ENCODE results near the gene GAMT.

GAMT gene

DNA sequence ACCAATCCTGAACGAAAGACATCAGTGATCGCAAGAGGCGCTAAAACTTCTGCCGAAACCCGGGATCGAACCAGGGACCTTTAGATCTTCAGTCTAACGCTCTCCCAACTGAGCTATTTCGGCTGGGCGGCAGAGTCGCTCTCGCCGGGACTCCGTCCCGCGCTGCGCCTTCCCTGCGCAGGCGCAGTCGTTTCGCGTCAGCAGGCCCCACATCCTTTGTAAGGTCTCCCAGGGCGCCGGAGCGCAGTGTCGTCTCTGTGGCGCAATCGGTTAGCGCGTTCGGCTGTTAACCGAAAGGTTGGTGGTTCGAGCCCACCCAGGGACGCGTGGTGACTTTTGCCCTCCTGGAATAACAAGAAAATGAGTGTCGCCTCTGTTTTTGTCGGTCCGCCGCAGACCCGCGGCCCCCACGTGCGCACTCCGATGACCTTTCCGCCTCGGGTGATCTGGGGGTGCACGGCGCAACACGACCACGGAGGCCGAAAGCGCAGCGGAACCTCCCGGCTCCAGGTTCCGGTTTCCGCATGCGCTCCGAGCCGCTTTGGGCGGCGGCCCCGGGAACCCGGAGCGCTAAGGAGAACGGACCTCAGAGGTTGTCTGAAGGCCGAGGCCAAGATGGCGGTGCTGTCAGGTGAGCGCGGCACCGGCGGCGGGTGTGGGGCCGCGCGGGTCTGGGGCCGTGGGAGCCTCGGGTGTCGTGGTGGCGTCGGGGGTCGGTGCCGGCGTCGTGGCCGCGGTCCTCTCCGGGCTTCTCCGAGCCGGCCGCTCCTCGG lies 17.8 kb downstream of the GAMT start, which contains the start of gene NDUFS7:
Gene NDUFS7, plus strand, starts transcription at position 596 of the 773 bp plus-strand sequence. Its CDS starts 20 bp downstream, at position 616.
- DNase-seq, result peak; percentile 94

DNA sequence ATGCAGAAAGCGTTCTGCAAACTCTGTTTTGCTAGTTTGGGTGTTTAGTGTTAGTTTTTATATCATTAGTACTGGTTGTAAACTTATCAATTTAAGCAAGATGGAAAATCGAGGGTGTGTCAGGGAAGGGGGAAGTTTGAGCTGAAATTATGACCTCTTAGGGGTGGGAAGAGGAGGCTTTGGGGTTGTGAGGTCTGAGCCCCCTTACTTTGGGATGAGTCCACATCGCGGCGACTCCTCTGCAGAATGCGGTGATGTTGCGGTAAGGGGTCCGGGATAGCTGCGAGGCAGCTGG lies 18.4 kb downstream of the GAMT start:
- no peak for DNase-seq

DNA sequence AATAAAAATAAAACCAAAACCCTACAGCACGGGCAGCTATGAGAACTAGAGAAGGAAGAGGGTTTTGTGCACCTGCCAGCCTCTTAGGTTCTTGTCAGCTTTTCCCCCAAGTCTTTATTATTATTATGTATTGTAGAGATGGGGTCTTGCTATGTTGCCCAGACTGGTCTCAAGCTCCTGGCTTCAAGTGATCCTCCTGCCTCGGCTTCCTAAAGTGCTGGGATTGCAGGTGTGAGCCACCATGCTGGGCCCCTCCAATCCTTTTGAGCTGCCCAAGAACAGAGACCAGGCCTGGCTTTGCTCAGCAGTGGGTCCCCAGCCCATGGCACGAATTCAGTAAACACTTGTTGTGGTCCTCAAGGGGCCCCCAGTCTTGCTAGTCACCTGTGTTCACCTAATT lies 19.1 kb downstream of the GAMT start:
- DNase-seq, result no peak

DNA sequence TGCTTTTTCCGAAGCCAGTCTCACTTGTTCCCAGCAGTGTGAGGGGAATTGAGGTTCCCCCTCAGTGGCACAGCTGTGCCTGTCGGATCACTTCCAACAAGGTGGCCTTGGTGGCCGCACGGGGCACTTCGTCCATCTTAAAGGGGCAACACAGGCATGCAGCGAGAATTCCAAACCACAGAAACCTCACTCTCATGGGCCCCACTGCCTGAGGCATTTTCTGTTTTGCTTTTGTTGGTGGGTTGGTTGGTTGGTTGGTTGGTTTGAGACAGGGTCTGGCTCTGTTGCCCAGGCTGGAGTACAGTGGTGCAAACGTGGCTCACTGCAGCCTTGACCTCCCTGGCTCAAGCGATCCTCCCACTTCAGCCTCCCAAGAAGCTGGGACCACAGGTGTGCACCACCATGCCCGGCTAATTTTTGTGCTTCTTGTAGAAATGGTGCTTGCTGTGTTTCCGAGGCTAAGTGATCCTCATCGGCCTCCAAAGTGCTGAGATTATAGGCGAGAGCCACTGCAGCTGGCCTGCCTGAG lies 21.3 kb downstream of the GAMT start:
- no peak for DNase-seq

DNA sequence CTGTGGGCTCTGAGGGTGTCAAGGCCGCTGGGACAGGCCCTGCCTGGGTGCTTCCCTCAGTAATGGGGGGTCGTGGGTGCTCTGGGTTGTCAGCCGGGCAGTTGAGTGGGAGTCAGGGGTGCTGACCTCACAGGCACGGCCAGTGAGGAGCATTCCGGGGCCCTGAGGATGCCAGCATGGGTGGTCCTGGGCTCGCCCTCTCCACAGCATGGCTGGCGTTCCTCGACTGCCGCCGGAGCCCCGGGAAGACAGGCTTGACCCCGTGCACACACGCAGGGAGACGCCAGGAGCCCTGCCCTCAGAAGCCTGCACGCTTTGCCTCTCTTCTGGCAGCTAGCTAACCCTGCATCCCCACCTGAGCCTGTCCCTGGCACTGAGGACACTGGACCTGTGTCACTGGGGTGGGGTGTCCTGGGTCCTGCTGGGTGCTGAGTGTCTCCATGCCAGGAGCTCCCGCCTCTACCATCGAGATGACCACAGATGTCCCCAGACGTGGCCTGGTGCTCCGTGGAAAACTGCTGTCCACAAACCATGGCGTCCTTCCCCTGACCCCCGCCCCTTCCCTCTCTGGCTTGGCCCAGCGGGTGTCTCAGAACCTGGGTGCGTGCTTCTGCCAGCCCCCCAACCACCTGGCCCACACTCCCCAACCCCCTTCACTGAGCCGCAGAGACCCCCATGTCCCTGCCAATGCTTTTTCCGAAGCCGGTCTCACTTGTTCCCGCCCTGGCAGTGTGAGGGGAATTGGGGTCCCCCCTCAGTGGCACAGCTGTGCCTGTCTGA lies 22.0 kb downstream of the GAMT start:
- DNase-seq, result no peak

DNA sequence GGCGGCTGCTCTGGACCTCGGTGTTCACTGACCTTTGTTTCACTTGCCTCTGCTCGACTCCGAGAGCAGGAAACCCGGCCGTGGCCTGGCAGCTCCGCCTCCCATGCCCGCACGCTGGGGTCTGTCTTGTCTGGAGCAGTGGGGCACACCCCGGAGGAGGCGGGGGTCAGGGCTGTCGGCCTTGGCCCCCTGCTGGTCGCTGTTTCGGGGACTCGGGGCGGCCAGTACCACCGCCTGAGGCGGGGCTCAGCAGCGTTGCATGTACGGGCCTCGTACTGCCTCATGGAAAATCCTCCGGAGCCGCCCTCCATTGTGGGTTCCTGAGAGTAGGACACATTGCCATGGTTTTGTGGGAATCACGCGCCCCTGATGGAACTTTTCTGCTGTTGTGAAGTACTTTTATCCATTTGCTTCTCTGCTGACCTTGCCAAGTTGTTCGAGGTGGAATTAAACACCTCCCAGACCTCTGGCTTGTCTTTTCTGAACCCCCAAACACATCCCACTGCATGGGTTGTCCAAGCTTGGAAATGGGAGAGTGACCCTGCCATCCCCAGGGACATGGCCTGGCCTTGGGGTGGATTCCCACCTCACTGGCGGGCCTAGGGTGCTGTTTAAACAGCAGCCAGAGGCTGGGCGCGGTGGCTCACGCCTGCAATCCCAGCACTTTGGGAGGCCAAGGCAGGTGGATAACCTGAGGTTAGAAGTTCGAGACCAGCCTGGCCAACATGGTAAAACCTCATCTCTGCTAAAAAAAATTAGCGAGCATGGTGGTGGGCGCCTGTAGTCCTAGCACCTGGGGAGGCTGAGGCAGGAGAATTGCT lies 23.2 kb downstream of the GAMT start:
- DNase-seq, result no peak

DNA sequence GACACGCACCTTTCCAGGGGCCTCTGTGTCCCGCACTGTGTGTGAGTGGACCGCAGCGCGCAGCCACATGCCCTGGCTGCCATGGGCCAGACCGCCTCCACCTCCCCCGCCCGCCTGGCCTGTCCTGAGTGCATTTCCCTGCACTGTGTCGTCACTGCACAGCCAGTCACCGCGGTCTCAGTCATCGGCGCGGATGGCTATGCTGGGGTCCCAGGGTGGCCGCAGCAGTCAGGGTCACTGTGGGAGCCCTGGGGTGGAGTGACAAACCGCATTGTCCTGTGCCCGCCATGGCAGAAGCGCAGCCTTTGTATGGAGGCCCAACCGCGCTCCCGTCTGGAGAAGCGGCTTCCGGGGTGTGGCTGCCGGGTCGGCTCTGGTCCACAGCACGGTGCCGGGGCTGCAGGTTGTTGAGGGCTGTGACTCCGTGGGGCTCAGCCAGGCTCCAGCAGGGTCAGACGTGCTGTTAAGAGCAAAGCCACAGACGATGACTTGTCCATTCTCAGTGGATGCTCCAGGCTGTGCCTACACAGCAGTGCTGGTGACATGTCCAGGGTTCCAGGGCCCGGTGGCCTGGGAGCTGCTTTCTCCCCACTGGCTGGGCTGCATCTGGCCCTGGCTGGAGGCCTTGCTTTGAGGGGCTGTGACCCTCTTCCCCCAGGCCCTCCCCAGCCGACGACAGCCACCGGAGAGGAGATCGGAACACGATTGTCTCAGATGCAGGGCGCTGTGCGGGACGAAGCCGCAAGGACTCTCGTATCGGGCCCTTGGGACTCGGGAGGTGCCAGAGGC lies 24.0 kb downstream of the GAMT start:
- DNase-seq, result no peak

DNA sequence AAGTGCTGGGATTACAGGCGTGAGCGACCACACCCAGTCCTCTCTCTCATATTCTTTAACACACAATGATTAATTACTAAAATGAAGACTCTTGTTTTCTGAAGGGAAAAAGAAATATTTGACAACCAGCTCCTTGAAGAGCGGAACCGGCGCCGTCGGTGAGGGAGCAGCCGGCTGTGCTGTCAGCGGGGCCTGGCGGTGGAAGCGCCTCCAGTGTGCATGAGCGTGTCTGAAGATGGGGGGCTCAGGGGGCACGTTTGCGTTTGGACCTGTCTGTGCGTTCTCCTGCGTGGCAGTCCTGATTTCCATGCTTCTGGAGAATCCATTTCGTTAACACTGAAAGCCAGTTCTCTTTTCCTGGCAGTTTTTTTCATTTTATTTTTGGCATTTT lies 24.9 kb downstream of the GAMT start:
- DNase-seq, result no peak

DNA sequence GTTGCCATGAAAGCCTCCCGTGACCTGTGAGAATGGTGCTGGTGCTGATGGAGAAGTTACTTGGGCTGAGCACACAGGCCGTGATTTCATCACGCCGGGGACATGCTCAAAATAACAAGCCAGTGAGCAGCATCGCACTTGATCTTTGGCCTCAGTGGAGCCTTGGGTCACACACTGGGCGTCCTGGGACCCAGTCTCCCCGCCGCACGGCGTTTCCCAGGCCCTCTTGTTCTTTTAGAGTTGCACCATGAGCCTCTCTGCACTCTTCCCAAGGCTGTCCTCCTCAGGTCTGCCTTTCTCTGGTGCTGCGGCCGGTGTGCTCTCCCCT lies 27.1 kb downstream of the GAMT start:
- no peak for DNase-seq

DNA sequence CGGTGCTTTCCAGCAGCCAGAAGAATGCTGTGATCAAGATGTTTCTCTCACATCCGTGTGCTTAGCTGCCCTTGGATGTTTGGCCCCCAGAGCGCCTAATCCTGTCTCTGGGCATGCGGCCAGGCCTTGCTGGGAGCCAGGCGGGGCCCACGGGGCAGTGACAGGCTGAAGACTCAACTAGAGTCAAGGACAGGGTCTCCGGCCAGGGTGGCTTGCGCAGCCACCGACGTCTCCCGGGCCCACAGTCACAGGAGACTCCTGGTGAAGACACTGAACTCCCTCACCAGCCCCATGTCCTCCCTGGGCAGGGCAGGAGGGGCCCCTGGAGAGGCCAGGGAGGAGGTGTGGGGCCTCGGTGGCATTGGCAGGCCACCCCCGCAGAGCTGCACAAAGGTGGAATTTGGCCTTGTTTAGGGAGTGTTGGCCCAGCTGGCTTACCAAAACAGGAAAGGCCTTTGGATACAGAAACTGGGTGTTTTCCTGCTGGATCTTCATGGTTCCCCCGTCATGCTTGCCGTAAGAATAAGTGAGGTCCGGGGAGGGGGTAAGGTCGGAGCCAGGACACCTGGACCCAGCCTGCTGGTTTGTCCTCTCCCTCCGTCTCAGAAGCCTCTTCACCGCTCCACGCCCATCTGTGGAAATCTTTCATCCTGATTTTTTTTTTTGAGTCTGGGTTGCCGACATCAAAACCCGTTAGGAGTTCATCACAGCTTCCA lies 27.6 kb downstream of the GAMT start:
- DNase-seq, result no peak

DNA sequence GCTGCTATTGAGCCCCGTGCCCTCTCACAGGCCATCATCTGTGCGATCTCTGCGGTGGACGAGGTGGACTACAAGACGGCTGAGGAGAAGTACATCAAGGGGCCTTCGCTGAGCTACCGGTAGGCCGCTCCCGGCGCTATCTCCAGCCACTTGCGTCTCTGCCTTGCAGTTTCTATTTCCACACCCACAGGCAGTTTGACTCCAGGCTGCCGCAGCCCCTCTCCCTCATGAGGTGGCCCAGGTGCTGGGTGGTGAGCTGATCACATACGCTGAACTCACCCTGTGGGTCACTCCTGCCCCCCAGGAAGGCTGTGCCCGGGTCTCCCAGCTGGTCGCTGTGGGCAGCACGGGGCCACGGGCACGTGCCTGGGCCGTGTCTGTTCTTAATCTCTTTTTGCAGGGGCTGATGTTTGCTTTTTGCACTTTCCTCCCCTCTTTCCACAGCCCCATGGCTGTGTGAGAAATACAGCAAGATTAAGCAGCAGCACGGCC lies 28.3 kb downstream of the GAMT start:
- DNase-seq, result no peak

DNA sequence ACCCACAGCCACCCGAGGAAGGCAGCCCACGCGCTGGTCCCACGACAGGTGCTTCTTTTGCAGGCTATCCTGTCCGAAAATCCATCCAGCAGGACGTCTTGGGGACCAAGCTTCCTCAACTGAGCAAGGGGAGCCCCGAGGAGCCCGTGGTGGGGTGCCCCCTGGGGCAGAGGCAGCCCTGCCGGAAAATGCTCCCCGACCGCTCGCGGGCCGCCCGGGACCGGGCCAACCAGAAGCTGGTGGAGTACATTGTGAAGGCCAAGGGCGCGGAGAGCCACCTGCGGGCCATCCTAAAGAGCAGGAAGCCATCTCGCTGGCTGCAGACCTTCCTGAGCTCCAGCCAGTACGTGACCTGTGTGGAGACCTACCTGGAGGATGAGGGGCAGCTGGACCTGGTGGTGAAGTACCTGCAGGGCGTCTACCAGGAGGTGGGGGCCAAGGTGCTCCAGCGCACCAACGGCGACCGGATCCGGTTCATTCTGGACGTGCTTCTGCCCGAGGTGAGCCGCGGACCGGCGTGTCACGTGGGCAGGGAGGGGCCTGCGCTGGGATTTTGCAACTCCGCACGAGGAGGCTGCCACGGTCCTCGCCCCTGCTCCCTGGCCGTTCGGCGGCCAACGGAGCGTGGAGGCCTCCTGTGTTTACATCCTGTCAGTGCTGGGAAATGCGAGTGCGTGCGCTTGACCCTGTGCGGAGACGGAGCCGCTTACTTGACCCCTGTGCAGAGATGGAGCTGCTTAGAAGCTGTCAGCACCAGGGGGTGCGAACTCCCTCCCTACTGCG lies 30.6 kb downstream of the GAMT start:
- DNase-seq, result no peak

DNA sequence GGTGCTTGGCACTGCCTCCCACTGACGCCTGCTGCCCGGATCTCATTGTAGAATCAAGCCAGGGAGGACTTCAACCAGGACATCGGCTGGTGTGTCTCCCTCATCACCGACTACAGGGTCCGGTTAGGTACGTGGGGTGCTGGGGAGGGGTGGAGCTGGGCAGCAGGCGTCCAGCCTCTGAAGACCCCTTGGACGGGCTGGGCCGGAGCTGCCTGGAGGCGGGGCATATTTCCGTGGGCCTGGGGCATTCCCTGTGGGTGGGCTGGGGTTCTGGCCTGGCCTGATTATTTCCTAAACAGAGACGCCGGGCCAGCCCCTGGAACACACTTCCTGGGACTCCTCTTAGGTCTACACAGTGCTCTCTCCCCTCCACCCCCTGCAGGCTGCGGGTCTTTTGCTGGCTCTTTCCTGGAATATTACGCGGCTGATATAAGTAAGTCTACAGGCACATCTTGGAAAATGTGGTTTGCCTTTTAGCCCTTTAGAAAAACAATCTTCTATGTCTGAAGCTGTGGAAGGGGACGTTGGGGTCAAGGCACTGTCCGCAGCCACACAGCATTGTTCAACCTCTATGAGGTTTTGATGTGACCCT lies 32.0 kb downstream of the GAMT start:
- no peak for DNase-seq

DNA sequence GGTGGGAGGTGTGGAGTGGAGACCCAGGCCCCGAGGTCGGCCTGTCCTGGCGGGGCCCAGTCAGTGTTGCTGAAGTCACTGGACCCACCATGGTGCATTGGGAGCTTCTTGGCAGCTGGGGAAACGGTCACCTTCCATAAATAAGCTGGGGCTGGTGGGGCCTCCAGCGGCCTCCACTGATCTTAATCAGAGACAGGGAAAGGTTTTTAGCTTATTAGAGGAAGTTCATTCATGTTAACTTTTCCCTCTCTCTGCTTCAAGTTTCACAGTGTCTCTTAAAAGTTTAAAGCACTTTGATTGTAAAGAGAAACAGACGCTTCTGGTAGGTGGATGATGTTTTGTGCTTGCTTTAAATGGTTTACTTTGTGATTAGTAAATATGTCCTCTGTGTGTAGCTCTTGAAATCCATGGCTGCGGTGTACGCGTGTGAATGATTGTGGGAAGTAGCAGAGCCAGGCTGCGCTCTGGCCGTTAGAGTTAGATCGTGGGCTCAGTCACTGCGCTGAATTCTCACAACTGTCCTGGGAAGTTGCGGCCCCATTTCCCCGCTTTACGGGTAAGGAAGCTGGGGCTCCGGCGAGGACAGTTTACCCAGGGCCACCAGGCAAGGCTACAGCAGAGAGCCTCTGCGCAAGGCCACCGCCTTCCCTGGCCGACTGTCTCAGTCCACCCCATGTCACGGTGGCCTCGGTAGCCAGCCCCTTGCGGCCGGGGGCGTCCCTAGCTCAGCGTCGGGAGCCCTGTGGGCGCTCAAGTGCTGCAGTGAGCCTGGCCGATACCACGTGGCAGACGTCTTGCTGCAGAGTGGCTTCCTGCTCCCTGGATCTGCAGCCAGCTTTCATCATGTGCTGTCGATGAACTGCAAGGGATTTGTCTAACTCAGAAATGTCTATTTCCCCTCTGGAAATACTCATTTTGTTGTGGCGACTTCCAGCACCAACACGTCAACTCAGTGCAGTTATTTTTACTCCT lies 34.2 kb downstream of the GAMT start:
- no peak for DNase-seq

DNA sequence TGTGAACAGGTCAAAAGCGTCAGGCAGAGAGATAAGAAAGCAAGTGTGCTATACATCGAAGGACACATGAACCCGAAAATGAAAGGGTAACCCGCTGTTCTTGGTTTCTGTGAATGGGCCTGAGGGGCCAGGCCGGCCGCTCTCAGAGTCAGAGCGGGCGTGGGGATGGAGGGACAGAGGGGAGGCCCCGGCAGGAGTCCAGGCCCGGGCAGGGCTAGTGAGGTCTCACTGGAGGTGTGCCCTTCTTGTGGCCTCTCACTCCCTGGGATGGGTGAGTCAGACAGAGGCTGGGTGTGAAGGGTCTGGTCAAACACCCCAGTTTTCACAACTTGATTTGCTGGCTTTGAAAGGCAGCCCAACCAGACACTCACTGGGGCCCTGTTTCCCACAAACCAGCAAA lies 35.0 kb downstream of the GAMT start:
- no peak for DNase-seq

DNA sequence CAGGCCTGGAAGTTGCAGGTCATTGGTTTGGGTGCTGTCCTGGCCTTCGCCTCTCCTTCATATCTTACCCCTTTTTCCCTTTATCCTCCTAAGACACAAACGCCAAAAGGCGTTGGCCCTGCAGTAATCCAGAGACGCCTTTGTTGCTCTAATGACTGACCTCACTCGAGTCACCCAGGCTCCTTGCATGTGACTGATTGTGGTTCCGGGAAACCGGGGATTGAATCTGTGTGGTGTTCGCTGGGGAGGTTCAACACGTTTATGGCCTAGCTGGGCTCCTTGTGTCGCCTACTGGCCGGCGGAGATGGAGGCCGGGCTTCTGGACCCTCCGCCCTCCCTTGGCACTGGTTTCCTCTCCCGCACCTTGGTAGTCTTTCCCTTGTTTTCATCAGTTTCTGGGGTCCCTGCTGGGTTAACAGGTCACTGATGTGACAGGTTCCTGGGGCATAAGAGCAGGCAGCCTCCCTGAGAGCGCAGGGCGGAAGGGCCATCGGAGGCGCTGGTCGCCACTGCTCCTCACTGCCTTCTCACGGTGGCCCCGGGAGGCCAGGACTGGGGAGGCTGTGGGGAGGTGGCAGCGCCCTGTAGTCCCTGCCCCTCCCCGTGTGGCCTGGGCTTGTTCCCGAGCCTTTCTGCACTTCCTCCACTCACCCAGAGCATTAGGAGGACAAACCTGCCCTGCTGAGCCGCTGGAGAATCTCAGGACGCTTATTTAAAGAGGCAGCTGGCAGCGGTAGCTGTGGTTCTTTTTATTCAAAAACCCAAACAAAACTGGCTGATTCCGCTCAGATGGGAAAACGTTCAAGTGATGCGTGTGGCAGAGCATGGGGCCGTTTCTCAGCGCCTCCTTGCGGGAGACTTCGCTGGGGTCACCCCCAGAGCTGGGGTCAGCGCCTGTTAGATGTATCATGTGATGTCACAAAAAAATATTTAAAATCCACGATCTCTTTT lies 35.7 kb downstream of the GAMT start:
- DNase-seq, result no peak

DNA sequence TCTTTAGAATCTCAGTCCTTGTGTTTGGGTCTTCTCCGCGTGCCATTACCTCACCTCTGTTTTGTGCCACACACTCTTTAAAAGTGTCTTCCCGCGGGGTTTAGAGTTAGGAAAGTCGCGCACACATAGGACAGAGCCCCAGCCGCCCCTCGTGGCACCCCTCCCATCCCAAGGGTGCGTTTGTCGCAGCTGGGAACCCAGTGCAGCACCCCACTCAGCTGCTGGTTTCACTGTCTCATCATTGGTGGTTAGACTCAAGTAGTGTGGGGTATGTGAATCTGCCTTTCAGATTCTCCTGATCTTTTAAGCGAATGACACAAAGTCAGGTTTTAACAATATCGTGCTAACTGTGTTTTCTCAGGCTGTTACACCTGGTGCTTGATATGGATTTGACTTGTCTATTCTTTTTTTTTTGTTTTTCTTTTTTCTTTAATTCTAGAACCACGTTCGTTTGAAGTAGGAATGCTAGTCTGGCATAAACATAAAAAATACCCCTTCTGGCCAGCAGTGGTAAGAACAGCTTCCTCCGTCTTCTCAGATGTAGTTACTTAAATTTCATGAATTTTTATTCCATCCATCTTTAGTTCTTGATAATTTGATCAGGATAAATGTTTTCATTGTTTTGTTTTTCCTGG lies 37.2 kb downstream of the GAMT start:
- DNase-seq, result peak; percentile 26

DNA sequence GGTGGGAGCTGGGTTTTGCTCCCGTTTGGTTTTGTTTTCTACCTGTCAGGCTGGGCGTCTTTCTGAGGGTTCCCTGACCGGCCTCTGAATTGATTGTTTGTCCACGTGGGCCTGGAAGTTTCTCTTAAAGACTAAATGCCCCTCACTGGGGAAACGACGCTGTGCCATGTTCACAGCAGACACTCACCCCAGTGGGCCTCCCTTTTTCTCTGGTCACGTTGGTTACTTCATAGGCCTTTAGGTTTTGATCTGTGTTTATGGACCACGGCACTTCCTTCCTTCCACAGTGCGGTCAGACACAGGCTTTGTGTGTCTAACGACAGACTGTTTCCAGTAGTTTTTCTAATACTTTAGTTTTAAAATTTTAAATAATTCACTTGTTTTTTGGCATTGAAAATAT lies 37.7 kb downstream of the GAMT start:
- peak; percentile 50 for DNase-seq

Data from activated CD4-positive, alpha-beta T cell treated with anti-CD3 and anti-CD28 coated beads, Interleukin-2, Interleukin-6, amounts not matched to agents 100 ng/mL and 50 ng/mL, durations not matched to agents 16 hours and 8 hours (primary cell).